Measurements from ENCODE around the gene C16orf96.

Gene C16orf96

DNA sequence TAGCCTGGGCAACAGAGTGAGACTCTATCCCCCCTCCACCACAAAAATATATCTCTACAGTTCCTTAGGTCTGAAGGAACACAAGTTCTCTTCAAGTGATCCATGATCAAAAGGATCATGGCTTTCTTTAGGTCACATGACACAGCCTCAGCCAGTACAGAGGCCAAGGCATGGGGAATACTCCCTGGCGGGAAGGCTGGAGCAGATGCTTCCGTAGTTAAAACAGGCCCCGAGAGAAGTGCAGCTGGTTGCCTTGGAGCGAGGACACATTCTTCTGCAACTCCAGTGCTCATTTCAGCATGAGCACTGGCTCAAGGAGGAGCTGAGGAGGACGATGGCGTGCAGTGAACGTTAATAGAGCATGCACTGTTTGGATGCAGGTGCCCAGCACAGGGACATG is 31.1 kb upstream of the C16orf96 start:
- DNase-seq (ENCODE audit: low read depth in 4 of 4, low spot score in 1 of 4) = no peak

DNA sequence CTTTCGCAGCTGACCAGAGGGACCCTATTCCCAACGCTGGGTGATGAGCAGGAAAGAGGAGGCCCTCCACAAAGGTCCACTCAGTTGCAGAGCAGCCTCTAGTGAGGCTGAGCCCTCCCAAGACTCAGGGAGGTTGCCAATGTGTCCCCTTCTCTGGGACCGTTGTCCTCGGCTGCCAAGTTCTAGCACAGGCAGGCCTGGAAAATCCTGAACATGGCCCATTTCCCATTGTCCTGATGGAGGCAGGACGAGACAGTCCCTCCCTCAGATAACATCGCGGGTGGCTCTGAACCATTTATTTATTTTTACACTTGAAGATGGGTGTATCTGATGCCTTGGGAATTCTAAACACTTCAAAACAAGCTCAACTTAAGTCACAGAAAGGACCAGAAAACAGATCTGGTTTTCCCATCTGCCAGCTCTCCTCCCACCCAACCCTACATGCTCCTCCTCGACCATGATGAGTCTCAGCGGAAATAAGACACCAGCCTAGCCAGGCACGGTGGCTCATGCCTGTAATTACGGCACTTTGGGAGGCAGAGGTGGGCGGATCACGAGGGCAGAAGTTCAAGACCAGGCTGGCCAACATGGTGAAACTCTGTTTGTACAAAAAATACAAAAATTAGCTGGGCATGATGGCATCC is 30.4 kb upstream of the C16orf96 start:
- DNase-seq (ENCODE audit: low read depth in 4 of 4, low spot score in 1 of 4) = no peak

DNA sequence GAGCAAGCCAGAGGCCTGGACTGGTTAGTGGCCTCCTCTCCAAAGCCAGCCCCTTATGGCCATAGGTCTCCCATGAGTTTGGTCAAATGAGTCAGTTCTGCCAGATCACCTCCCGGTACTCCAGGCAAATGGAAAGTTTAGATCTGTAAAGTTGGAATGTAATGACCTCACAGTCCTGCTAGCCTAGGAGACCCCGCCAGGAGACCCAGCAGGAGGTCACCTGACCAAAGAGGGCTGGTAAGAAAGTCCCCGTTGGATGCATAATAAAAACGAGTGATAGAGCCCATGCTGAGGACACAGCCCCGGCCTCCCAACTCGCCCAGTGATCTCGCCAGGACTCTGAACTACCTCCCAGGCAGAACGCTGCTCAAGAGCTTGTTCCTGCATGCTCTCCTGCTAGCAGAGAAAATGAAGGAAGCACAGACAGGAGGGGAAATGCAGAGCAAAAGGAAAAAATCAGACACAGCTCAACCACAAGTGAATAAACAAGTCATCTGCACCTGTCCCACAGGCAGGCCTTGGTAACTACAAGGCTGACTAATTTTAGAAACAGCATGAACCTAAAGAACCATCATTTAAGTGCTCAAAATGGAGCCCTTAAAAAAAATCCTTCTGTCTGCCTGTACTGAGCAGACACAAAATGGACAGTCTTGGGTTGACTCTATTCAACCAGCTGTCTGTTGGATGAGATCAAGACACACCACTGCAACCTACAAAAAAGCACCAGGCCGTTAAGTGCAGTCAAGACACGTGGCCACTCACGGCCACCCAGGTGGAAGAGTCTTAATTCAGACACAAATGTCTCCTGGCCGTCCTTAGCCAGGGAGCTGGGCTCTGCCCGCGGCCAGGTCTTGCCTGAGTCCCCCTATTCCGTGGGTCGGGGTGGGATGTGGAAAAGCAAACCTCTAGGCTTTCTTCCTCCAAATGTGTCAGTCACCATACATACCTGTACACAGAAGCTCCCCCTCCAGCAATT is 26.8 kb upstream of the C16orf96 start:
- no peak for DNase-seq (ENCODE audit: low read depth in 4 of 4, low spot score in 1 of 4)

DNA sequence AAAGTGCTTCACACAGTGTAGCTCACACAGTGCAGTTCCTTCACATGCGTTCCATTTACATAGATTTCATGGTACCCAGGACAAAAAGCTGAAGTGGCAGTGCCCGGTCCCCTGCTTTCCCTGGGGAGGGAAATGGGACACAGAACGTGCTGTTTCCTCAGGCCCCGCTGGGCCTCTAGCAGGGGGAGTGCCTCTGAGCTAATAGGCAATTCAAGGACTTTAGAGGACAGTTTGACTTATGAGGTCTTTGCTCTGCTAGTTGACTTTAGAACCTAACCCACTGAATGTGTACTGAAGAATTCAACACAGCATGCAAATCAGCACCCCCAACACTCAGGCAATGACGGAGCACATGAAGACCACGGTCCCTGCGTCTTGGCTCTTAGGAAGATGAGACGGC is 24.3 kb upstream of the C16orf96 start:
- no peak for DNase-seq (ENCODE audit: low read depth in 4 of 4, low spot score in 1 of 4)

DNA sequence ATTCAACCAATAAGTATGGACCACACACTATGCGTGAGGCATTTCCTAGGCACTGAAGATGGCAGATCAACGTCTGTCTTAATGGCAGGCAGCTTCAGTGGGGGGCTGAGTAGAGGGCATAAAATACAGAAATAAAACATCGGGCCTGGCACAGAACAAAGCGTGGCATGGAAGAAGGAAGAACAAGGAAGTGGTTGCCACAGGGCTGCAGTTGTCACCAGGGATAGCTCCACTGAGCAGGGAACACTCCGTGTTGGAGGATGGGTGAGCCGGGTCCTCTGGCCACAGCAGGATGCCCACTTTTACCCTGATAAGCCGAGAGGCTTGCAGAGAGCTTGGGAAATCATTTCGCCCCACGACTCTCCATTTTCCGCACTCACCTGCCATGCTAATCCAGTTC is 23.9 kb upstream of the C16orf96 start:
- DNase-seq (ENCODE audit: low read depth in 4 of 4, low spot score in 1 of 4) = no peak

DNA sequence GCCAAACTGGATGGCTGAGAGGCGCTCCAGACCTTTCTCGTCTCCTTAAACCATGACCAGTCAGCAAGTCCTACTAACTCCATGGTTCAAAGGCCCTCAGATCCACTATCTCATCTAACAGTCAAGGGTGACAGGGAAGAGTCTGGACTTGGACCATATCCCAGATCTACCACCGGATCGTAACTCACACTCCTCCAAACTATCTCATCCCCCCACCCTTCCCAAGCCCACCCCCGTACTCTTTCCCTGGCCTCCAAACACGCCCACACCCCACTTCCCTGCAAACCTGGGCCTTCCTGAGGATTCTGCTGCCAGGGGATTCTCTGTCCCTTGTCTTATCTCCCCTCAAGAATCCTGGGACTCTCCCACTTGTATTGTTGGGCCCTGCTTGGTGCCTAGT is 22.6 kb upstream of the C16orf96 start:
- no peak for DNase-seq (ENCODE audit: low read depth in 4 of 4, low spot score in 1 of 4)

DNA sequence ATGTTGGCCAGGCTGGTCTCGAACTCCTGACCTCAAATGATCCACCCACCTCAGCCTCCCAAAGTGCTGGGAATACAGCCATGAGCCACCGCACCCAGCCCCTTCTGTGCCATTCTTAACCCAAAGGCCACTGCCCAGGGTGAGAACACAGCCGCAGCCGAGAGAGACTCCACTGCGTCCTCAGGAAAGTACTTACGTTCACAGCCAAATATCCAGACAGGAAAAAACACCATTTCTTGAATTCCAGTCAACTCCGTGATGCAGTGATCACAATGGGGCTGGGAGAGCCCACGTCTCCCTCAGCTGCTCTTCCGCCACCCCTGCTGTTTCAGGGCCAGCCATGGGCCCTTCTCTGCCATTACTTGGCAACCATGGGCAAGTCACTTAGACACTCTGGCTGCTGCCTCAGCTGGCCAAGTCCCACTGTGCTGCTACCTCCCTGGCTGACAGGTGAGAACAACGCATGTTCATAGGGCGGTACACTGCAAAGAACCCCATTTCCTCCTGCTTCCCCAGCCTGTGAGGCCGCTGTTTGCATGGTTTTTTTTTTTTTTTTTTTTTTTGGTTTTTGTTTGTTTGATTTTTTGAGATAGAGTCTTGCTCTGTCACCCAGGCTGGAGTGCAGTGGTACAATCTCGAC is 21.9 kb upstream of the C16orf96 start:
- DNase-seq (ENCODE audit: low read depth in 4 of 4, low spot score in 1 of 4) = no peak

DNA sequence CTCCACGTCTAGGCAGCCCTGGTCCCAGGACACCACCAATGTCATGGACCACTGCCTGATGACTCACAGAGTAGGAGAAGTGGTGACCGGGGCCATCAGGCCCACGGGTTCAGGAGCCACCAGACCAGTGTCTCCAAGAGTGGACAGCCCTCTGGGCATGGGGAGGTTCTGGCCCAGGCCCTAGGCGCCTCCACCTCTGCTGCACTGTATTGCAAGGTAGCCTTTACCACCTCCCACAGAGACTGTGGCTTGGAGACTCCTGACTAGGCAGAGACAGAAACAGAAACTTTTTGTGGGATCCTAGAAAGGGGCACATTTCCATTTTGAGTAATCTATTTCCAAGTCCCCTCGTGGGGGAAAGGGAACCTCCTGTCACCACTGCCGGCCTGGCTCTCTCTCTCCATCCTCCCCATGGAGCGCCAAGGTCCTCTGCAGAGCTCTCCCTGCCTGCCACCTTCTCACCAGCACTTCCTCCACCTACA is 20.5 kb upstream of the C16orf96 start:
- no peak for DNase-seq (ENCODE audit: low read depth in 4 of 4, low spot score in 1 of 4)

DNA sequence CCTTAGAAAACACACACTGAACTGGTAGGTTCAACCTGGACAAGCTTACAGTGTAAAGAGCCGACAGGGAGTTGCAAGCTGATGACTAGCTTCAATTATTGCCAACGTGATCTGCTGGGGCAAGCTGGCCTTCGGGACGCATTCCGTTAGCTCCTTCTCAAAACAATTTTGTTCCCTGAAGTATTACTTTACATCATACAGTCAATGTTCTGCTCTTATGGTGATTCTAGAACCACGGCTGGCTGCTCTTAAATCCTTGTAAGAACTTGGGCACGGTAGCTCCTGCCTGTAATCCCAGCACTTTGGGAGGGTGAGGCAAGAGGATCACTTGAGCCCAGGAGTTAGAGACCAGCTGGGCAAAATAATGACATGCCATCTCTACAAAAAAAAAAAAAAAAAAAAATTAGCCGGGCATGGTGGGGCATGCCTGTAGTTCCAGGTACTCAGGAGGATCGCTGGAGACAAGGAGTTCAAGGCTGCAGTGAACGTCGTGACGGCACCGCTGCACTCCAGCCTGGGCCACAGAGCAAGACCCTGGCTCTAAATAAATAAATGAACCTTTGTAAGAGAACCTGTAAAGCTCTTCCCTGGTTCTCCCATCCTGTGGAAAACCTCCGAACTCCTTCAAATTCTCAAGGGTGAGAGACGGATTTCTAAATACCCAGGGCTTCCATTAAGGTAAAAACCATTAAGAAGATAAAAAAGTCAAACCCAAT is 19.6 kb upstream of the C16orf96 start:
- DNase-seq (ENCODE audit: low read depth in 4 of 4, low spot score in 1 of 4) = no peak

DNA sequence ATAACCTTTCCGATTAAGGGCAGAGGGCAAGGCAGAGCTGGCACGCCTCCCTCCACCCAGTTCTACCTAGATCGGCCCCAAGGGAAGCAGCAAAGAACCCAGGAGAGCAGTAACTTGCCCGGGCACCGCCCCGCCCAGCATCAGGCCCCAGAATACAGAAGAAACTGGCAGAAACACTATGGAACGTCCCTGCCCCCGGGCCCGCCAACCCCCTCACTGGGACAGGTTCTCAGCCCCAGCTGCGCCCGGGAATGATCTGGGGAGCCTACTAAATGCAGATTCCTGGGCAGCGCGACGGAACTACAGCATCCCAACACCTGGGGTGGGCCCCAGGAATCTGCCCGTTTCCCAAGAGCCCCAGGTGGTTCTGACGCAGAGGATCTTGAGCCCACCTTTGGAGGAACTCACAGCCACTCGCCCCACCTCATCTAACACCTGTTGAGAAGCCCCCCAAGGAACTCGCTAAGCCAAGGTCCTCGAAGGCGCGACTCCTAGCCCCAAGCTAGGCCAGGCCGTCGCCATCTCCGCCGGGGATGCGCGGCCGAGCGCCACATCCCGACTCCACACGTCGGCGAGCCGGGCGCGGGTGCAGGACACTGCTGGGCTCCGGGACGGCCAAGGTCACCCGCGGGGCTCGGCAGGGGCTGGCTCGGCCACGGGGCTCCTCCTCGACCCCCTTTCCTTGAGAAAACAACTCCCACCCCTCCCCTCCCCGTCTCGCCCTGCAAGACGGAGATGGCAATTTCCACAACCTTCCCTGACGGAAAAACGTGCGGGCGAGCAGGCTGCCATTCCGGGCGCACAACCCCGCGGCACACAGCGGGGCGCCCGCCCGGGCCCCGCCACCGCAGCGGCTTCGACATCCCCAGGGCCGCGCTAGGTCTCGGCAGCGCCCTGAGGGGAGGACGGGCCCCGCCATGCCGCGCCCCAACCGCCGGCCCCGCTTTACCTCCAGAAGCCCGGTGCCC is 18.5 kb upstream of the C16orf96 start:
- no peak for DNase-seq (ENCODE audit: low read depth in 4 of 4, low spot score in 1 of 4)

DNA sequence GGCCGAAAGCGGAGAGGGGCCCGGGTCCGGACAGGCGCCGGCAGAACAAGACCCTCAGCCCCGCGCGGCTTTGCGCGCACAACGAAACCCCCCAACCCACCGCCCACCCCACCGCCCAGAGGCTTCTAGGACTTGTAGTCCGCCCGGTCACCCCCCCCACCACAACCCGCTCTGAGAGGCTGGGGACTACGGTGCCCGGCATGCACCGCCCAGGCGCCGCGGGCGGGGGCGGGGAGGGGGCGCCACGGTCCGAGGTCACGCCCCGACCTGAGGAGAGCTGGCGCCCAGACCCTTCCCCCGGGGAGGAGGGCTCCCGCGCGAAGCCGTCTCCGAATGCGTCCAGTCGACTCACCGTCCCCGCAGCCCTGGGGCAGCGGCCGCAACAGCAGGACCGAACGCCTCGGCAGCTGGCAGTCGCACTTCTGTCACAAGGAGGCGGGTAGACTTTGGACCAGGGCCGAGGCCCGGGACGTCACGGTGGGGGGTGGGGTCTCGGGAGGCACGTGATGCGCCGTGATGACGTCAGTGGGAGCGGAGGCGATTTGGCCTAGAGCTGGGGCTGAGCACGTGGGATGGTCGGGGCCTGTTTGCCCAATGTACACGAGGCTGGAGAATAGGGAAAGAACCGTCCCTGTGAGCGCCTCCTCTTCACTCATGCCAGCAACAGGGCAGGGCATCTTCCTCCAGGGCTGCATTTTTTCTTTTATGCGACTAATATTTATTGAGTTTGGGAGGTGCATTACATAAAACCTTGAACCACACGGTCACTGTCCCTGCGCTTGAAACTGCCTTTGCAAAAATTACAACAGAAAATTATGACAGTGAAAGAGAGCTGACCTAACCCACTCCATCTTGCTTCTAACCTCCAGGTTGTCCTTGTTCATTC is 17.5 kb upstream of the C16orf96 start, which contains the start of gene CDIP1:
TSS of gene CDIP1 (minus strand) at position 424 of the 886 bp plus-strand sequence. CDS start 24,643 bp downstream, outside the sequence.
- DNase-seq (ENCODE audit: low read depth in 4 of 4, low spot score in 1 of 4) = peak; percentile 94 to 97 (median 96)

DNA sequence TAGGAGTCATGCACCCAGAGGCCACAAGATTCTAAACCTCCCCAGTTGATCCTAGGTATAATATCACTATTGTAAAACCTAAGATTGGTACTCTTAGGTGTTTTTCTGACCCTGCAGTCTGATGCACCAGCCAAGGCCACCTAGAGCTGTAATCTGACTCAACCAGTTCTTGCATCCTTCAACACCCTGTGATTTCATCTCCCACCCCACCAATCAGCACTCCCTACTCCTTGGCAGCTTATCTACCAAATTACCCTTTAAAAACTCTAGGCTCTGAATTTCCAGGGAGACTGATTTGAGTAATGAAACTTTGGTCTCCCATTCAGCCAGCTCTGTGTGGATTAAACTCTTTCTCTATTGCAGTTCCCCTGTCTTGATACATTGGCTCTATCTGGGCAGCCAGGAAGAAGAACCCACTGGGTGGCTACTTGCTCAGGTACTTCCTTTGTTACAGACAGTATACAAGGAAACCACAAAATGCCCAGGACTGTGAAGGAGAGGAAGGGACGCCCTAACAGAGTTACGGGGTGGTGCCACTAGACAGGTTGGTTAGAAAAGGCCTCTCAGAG is 16.3 kb upstream of the C16orf96 start:
- DNase-seq (ENCODE audit: low read depth in 4 of 4, low spot score in 1 of 4) = no peak

DNA sequence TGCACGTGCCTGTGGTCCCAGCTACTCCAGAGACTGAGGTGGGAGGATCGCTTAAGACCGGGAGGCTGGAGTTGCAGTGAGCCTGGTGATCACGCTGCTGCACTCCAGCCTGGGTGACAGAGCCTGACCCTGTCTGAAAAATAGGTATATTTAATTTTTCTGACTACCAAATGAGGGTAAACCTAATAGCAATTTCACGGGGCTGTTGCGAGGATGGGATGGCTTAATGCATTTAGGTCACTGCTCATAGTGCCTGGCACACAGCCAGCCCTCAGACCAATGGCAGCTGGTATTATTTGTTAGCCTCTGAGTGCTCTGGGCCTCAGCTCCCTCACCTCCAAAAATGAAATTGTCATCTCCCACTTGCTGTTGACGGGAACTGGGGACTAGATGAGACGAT is 11.7 kb upstream of the C16orf96 start:
- no peak for DNase-seq (ENCODE audit: low read depth in 4 of 4, low spot score in 1 of 4)

DNA sequence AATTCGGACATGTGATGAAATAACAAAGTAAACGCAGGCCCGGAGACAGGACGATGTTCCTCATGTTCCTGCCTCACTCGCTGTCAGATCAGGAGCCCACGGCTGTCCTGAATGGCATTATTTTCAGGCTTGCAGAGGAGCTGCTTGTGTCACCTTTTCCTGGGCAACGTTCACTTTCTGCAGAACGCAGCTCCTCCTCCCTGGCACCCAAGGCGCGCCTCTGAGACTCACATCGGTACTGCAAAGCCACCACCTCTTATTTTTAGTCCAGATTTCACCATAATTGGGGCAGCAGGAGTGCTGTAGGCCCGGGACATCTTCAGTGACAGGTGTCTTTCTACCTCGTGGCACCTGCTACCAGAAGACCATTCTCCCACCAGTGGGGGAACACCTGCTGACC is 8.0 kb upstream of the C16orf96 start:
- no peak for DNase-seq (ENCODE audit: low read depth in 4 of 4, low spot score in 1 of 4)

DNA sequence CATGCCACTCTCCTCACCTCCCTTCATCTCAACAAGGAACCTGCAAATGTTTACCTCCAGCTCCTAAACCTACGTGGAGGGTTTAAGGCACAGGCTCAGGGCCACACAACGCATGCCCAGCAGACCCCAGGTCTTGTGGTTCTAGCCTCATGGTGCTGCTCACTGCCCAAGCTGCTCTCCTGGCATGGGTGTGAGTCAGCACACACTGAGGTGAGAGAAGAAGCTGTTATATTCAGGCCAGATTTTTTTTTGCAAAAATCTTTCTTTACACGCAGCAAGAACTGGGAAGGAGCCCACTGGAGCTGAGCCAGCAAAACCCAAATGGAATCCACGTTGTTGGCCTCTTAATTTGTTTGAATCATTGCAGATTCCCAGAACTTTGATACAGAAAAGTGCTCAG is 5.5 kb upstream of the C16orf96 start:
- DNase-seq (ENCODE audit: low read depth in 4 of 4, low spot score in 1 of 4) = no peak

DNA sequence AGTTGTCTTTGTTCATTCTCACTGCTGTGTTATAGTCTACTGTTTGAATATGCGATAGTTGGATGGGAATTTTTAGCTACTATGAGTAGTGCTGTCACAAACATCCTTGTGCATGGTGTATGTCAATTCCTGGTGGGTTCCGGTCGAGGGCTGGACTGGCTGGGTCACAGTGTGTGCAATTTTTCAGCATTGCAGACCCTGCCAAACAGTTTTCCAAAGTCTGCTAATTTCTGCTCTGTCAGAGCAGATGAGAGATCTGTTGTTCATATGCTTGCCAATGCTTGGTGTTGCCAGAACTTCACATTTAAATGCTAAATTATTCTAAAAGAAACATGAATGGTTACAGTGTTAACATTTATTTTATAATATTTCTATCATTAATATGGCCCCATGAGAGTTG is 3.6 kb upstream of the C16orf96 start:
- DNase-seq (ENCODE audit: low read depth in 4 of 4, low spot score in 1 of 4) = no peak

DNA sequence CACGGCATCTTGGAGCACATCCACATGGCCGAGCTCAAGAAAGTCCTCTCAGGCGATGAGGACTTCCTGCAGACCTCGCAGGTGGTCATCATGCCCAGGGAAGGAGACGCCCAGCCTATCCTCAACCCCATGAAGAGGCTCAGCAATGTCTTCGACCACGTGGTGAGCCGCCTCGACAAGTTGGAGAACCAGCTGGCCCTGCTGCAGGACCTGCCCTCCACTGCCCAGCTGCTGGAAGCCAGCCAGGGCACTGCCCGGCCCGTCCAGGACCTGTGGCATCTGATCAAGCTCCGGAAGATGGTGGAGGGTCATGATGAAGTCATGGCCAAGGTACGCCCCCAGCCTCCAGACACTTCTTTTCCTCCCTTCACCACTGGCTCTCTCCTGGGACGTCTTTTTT is 440 bp downstream of the C16orf96 start:
- no peak for DNase-seq (ENCODE audit: low read depth in 4 of 4, low spot score in 1 of 4)

DNA sequence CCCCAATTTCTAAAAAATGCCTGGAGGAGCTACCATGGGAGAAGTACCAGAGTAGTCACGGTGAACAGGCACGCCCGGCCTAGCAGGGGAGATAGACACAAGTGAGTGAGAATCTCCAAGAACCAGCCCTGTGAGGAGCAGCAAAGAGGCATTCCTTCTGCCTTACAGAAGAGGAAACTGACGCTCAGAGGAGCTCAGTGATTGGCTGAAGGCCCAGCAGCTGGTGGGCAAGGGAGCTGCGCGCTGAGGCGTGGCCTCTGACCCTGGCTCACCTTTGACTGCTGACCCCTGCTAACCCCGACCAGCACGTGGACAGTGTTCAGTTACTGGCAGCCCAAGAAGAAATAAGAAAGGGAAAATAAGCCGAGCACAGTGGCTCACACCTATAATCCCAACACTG is 1.8 kb downstream of the C16orf96 start:
- no peak for DNase-seq (ENCODE audit: low read depth in 4 of 4, low spot score in 1 of 4)

DNA sequence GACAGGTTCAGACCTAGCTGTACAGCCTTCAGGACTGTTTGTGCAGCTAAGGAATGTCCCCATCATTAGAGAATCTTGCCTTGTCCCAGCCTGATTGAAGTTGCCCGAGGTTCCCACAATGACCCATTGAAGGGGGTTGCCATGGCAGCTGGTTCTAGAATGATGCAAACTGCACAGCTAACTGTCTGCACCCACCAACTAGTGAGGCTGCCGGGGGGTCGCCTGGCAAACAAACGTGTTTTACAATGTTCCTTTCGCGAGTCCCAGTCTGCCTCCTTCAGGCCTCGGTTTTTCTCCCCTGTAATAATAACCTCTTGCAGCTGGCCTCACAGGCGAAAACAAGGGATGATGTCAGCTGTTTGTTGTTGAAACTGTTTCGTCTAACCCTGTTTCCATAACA is 5.5 kb downstream of the C16orf96 start:
- no peak for DNase-seq (ENCODE audit: low read depth in 4 of 4, low spot score in 1 of 4)

Measured in stimulated activated CD4-positive, alpha-beta T cell treated with anti-CD3 and anti-CD28 coated beads, Interleukin-1b, Interleukin-23, amount 100 ng/mL, for 24 hours (primary cell).